K562 (cell line): ENCODE measurements around the gene NQO2. TPM values are rescaled to one million over a fixed set of nuclear protein-coding genes. Genes with fewer than 3 reads are reported as not detected.

Experiments used
- ARID1B ChIP-seq: fragments of 450-650 bp; IDR thresholded peaks from 2 replicates; pipeline ENCODE4 v1.6.1; 2016; ENCODE audit warnings: antibody characterized with exemption, mild to moderate bottlenecking, inconsistent platforms
- C11orf30 ChIP-seq: fragments of 450-650 bp; IDR thresholded peaks from 2 replicates; pipeline ENCODE4 v1.6.1; 2016; ENCODE audit warnings: low read depth, mild to moderate bottlenecking
- CEBPG ChIP-seq, 3 experiments: fragments of 200-800 bp in 1 of 3; sonication (Bioruptor generic) in 1 of 3; sonication (generic) in 1 of 3; formaldehyde crosslinking in 1 of 3; IDR thresholded peaks in 2 of 3; conservative IDR thresholded peaks in 1 of 3; 2 replicates each; pipeline versions ENCODE4 v1.6.1 to v1.8.0; 2016 to 2022; ENCODE audit warnings: missing compliant biosample characterization in 2 of 3, missing genetic modification characterization in 2 of 3, mild to moderate bottlenecking in 1 of 3, missing genetic modification reagents in 1 of 3
- FOSL1 ChIP-seq: fragments of 200-800 bp; sonication (Bioruptor generic); conservative IDR thresholded peaks from 2 replicates; pipeline ENCODE4 v1.6.1; 2016; ENCODE audit warnings: missing genetic modification characterization, missing compliant biosample characterization
- HDGF ChIP-seq: fragments of 450-650 bp; IDR thresholded peaks from 2 replicates; pipeline ENCODE4 v1.6.1; 2016
- HOXB6 ChIP-seq: fragments of 250-450 bp; sonication (Bioruptor Pico); IDR thresholded peaks from 2 replicates; pipeline ENCODE4 v1.5.1; 2022; ENCODE audit warnings: mild to moderate bottlenecking, borderline replicate concordance
- JUND ChIP-seq, 2 experiments: IDR thresholded peaks; 2 replicates in 1 of 2; 3 replicates in 1 of 2; pipeline ENCODE4 v1.6.1; 2011; ENCODE audit warnings: borderline replicate concordance in 2 of 2, low read depth in 2 of 2, low read length in 2 of 2, improper control_type of control experiment in 1 of 2, missing biosample characterization in 1 of 2, missing genetic modification characterization in 1 of 2, missing genetic modification reagents in 1 of 2
- MAFG ChIP-seq: fragments of 450-650 bp; conservative IDR thresholded peaks from 2 replicates; pipeline ENCODE4 v1.6.1; 2016; ENCODE audit warnings: missing genetic modification characterization, missing compliant biosample characterization
- MAFK ChIP-seq: IDR thresholded peaks from 2 replicates; pipeline ENCODE4 v1.6.1; 2011; ENCODE audit warnings: low read length, improper control_type of control experiment
- MEIS2 ChIP-seq: fragments of 450-650 bp; IDR thresholded peaks from 2 replicates; pipeline ENCODE4 v1.6.1; 2014; ENCODE audit warnings: mild to moderate bottlenecking; ENCODE audit not compliant: partially characterized antibody
- MYC ChIP-seq, 2 experiments: fragments of 250-450 bp in 1 of 2; sonication (Bioruptor Pico) in 1 of 2; IDR thresholded peaks; 2 replicates each; pipeline versions ENCODE4 v1.5.1 to v1.6.1; 2012 to 2021; ENCODE audit warnings: low read depth in 2 of 2, borderline replicate concordance in 1 of 2, improper control_type of control experiment in 1 of 2, low read length in 1 of 2, mild to moderate bottlenecking in 1 of 2, moderate library complexity in 1 of 2
- NCOA2 ChIP-seq, 2 experiments: fragments of 450-650 bp; IDR thresholded peaks; 2 replicates each; pipeline ENCODE4 v1.6.1; 2018; ENCODE audit warnings: mild to moderate bottlenecking in 2 of 2, moderate library complexity in 1 of 2; ENCODE audit not compliant: partially characterized antibody in 2 of 2
- NR1H2 ChIP-seq: sonication (generic); formaldehyde crosslinking; IDR thresholded peaks from 2 replicates; pipeline ENCODE4 v1.4.0; 2020; ENCODE audit warnings: mild to moderate bottlenecking, missing genetic modification reagents
- NRF1 ChIP-seq, 2 experiments: fragments of 450-650 bp; IDR thresholded peaks in 1 of 2; conservative IDR thresholded peaks in 1 of 2; 2 replicates each; pipeline ENCODE4 v1.6.1; 2014; ENCODE audit warnings: mild to moderate bottlenecking in 2 of 2
- RBM34 ChIP-seq: fragments of 200-400 bp; formaldehyde crosslinking; IDR thresholded peaks from 2 replicates; pipeline ENCODE4 v1.6.1; 2018; ENCODE audit warnings: low read length, borderline replicate concordance; ENCODE audit not compliant: insufficient read depth
- SOX6 ChIP-seq: fragments of 450-650 bp; IDR thresholded peaks from 2 replicates; pipeline ENCODE4 v1.6.1; 2014; ENCODE audit warnings: mild to moderate bottlenecking
- STAT5A ChIP-seq: IDR thresholded peaks from 2 replicates; pipeline ENCODE4 v1.6.1; 2012; ENCODE audit warnings: low read length, inconsistent platforms, borderline replicate concordance
- ZBTB1 ChIP-seq: sonication (generic); formaldehyde crosslinking; IDR thresholded peaks from 2 replicates; pipeline ENCODE4 v1.8.1; 2023; ENCODE audit warnings: missing genetic modification reagents, low read depth, mild to moderate bottlenecking, borderline replicate concordance
- ZNF133 ChIP-seq: fragments of 250-450 bp; sonication (Bioruptor Pico); IDR thresholded peaks from 2 replicates; pipeline ENCODE4 v1.4.0; 2020; ENCODE audit warnings: mild to moderate bottlenecking
- ZNF668 ChIP-seq: fragments of 250-450 bp; sonication (Bioruptor Pico); IDR thresholded peaks from 2 replicates; pipeline ENCODE4 v1.8.0; 2022; ENCODE audit warnings: mild to moderate bottlenecking, inconsistent platforms
- polyA plus RNA-seq, 8 experiments: library from polyadenylated mRNA; depleted of rRNA in 4 of 8; stranded (reverse) in 5 of 8; unstranded in 3 of 8; fragments of >200 nt; fragmentation: Nextera tagmentation in 2 of 8; fragmentation: Illumina TruSeq in 1 of 8; extraction: Ambion mirVana in 2 of 8; extraction: Trizol in 1 of 8; gene quantifications; 2 replicates each; pipeline versions ENCODE4 v1.2.1 to v1.2.3, GENCODE V29; 2011 to 2014; ENCODE audit warnings: inconsistent platforms in 1 of 8, missing spikeins in 1 of 8
- total RNA-seq, 7 experiments: library from RNA; depleted of rRNA in 6 of 7; stranded (reverse); fragments of >200 nt in 6 of 7; fragmentation: Illumina TruSeq in 2 of 7; extraction: Trizol in 2 of 7; gene quantifications; 2 replicates each; pipeline versions ENCODE4 v1.2.1 to v1.2.3, GENCODE V29; 2011 to 2021; ENCODE audit warnings: low replicate concordance in 1 of 7
- TF ChIP-seq, protein P1 (sequence below): sonication (generic); formaldehyde crosslinking; IDR thresholded peaks from 2 replicates; pipeline ENCODE4 v1.8.1; 2022; ENCODE audit warnings: missing genetic modification reagents
- TF ChIP-seq, protein P2 (sequence below): fragments of 450-650 bp; formaldehyde crosslinking; IDR thresholded peaks from 2 replicates; pipeline ENCODE4 v1.4.0; 2022; ENCODE audit warnings: missing genetic modification characterization
- TF ChIP-seq, protein P3 (sequence below): fragments of 450-650 bp; formaldehyde crosslinking; IDR thresholded peaks from 2 replicates; pipeline ENCODE4 v1.4.0; 2020; ENCODE audit warnings: mild to moderate bottlenecking
- TF ChIP-seq, protein P4 (sequence below): fragments of 450-650 bp; IDR thresholded peaks from 2 replicates; pipeline ENCODE4 v1.6.1; 2016

The NQO2 gene
- total and polyA plus RNA-seq, 9 of the 15 experiments (the other 6 are each of a cell fraction or from before 2014, with no cell fraction given), result 54.6 to 214 (median 116) TPM

DNA sequence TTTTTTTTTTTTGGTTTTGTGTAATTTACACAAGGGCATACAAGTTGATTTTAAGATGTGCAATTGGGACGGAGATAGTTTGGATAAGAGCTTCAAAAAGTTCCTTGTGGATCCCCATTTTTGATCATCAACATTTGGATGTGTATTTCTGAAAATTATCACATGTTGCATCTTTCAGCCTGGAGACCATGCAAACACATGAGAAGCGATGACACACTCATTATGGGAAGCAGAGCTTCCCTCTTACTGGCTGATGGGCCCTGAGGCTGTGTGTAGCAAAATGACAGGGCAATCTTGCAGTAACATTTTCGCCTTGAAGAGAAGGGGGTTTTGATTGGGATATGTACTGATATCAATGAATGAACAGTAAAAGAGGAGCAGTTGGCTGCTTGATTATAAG, 46.6 kb downstream of the NQO2 start (continued):
- TF ChIP-seq, protein P1, sequence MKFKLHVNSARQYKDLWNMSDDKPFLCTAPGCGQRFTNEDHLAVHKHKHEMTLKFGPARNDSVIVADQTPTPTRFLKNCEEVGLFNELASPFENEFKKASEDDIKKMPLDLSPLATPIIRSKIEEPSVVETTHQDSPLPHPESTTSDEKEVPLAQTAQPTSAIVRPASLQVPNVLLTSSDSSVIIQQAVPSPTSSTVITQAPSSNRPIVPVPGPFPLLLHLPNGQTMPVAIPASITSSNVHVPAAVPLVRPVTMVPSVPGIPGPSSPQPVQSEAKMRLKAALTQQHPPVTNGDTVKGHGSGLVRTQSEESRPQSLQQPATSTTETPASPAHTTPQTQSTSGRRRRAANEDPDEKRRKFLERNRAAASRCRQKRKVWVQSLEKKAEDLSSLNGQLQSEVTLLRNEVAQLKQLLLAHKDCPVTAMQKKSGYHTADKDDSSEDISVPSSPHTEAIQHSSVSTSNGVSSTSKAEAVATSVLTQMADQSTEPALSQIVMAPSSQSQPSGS (CRISPR knock-in tag), result no peak
- no peak for TF ChIP-seq HOXB6 (CRISPR knock-in tag)
- no peak for TF ChIP-seq ZBTB1 (CRISPR knock-in tag)
- peak; percentile 21 for TF ChIP-seq MEIS2
- TF ChIP-seq MYC (IDR thresholded peaks at IDR 0.05; ENCODE audit: low read depth, low read length), result peak; percentile 39; the same call in 1 of the 2 replicates
- no peak for TF ChIP-seq MYC (CRISPR knock-in tag; IDR thresholded peaks at IDR 0.05; ENCODE audit: borderline replicate concordance, low read depth)
- TF ChIP-seq, protein P2, sequence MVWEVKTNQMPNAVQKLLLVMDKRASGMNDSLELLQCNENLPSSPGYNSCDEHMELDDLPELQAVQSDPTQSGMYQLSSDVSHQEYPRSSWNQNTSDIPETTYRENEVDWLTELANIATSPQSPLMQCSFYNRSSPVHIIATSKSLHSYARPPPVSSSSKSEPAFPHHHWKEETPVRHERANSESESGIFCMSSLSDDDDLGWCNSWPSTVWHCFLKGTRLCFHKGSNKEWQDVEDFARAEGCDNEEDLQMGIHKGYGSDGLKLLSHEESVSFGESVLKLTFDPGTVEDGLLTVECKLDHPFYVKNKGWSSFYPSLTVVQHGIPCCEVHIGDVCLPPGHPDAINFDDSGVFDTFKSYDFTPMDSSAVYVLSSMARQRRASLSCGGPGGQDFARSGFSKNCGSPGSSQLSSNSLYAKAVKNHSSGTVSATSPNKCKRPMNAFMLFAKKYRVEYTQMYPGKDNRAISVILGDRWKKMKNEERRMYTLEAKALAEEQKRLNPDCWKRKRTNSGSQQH, result no peak
- no peak for TF ChIP-seq ZNF133 (CRISPR knock-in tag)
- TF ChIP-seq, protein P3, sequence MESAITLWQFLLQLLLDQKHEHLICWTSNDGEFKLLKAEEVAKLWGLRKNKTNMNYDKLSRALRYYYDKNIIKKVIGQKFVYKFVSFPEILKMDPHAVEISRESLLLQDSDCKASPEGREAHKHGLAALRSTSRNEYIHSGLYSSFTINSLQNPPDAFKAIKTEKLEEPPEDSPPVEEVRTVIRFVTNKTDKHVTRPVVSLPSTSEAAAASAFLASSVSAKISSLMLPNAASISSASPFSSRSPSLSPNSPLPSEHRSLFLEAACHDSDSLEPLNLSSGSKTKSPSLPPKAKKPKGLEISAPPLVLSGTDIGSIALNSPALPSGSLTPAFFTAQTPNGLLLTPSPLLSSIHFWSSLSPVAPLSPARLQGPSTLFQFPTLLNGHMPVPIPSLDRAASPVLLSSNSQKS (CRISPR knock-in tag), result no peak
- peak; percentile 30; the same call in 1 of the 2 replicates for TF ChIP-seq MAFK
- no peak for TF ChIP-seq HDGF
- TF ChIP-seq C11orf30, result peak; percentile 59
- peak; percentile 26; the same call in 1 of the 2 replicates for TF ChIP-seq SOX6
- TF ChIP-seq NR1H2 (CRISPR knock-in tag), result no peak
- TF ChIP-seq STAT5A, result no peak
- peak; percentile 21; the same call in 1 of the 2 replicates for TF ChIP-seq ARID1B
- 0 out of 2 replicates have a peak, but pooled peaks have one; percentile 14 for TF ChIP-seq MAFG (tag)
- TF ChIP-seq NRF1 (conservative IDR thresholded peaks at IDR 0.05 in 1 of 2, IDR thresholded peaks at IDR 0.05 in 1 of 2), result peak; percentile 18 to 25; a peak in 2 of 4 replicates
- no peak for TF ChIP-seq NCOA2 (IDR thresholded peaks at IDR 0.05; ENCODE audit: partially characterized antibody in 2 of 2)
- no peak for TF ChIP-seq ZNF668 (CRISPR knock-in tag)
- TF ChIP-seq, protein P4, sequence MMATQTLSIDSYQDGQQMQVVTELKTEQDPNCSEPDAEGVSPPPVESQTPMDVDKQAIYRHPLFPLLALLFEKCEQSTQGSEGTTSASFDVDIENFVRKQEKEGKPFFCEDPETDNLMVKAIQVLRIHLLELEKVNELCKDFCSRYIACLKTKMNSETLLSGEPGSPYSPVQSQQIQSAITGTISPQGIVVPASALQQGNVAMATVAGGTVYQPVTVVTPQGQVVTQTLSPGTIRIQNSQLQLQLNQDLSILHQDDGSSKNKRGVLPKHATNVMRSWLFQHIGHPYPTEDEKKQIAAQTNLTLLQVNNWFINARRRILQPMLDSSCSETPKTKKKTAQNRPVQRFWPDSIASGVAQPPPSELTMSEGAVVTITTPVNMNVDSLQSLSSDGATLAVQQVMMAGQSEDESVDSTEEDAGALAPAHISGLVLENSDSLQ, result peak; percentile 54
- TF ChIP-seq FOSL1 (tag), result peak; percentile 74
- peak; percentile 58; the same call in 1 of the 2 replicates for TF ChIP-seq CEBPG (CRISPR knock-in tag; IDR thresholded peaks at IDR 0.05)
- peak in 1 of 2 experiments; percentile 77; a peak in 2 of 4 replicates for TF ChIP-seq CEBPG (tag; conservative IDR thresholded peaks at IDR 0.05 in 1 of 2, IDR thresholded peaks at IDR 0.05 in 1 of 2)
- TF ChIP-seq RBM34, result no peak
- peak; percentile 65; the same call in 1 of the 2 replicates for TF ChIP-seq JUND (IDR thresholded peaks at IDR 0.05; ENCODE audit: borderline replicate concordance, low read depth, low read length)
- TF ChIP-seq JUND (tag; IDR thresholded peaks at IDR 0.05; ENCODE audit: borderline replicate concordance, low read depth, low read length), result no peak
